SU-DHL-6 (cell line): Measurements from ENCODE around the gene PRPS1L1.

Experiments used
- EZH2phosphoT487 ChIP-seq: fragments of 200-600 bp; sonication (generic), shearing (Covaris generic); conservative IDR thresholded peaks from 2 replicates; pipeline ENCODE4 v1.6.1; 2018; ENCODE audit warnings: mild to moderate bottlenecking, antibody characterized with exemption, low read length, moderate library complexity, mixed read lengths
- TF ChIP-seq, protein P1 (sequence below): fragments of 200-600 bp; sonication (generic); IDR thresholded peaks from one replicate; pipeline ENCODE4 v1.5.1; 2017; ENCODE audit warnings: antibody characterized with exemption, mild to moderate bottlenecking, low read length, moderate library complexity; ENCODE audit not compliant: insufficient read depth, poor library complexity, severe bottlenecking

DNA sequence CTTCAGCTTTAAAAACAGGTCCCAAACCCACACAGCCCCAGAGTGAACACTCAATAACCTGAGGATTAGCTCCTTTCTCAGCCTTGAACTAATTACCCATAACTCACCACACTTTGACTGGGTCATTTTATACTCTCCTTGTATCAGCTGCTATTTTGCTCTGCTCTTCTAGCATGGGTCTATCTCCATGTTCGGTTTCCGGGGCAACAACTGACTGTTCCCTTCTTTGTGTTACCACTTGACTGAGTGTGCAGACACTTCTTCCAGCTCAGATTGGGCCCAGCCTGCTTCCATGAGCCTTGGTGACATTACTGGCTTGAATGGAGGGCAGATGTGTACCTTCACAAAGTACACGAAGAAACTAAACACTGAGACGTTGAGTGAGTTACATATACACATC lies 31.5 kb upstream of the PRPS1L1 start:
- TF ChIP-seq, protein P1, sequence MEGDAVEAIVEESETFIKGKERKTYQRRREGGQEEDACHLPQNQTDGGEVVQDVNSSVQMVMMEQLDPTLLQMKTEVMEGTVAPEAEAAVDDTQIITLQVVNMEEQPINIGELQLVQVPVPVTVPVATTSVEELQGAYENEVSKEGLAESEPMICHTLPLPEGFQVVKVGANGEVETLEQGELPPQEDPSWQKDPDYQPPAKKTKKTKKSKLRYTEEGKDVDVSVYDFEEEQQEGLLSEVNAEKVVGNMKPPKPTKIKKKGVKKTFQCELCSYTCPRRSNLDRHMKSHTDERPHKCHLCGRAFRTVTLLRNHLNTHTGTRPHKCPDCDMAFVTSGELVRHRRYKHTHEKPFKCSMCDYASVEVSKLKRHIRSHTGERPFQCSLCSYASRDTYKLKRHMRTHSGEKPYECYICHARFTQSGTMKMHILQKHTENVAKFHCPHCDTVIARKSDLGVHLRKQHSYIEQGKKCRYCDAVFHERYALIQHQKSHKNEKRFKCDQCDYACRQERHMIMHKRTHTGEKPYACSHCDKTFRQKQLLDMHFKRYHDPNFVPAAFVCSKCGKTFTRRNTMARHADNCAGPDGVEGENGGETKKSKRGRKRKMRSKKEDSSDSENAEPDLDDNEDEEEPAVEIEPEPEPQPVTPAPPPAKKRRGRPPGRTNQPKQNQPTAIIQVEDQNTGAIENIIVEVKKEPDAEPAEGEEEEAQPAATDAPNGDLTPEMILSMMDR, result no peak
- TF ChIP-seq EZH2phosphoT487, result no peak
